Muscle of leg (tissue), 11 donors: ENCODE data around the gene RFX7. TPM values are rescaled to one million over a fixed set of nuclear protein-coding genes. Genes with fewer than 3 reads are reported as not detected.
A peak's percentile ranks its signal among the peaks of the same experiment; 100 is the strongest.
"Not testable (repeated sequence)": the region's sequence is repeated elsewhere in the genome, so short reads cannot be mapped to it uniquely, and the experiment has no call there.

Experiments
- DNase-seq: peaks from one replicate; pipeline ENCODE4 v3.0.0; 2013
- H3K27ac ChIP-seq: one replicate; pipeline ENCODE4 v1.5.1; 2013; ENCODE audit warnings: mild to moderate bottlenecking, low read length, control low read depth
- H3K27me3 ChIP-seq: one replicate; pipeline ENCODE4 v1.6.1; 2013; ENCODE audit warnings: low read length; ENCODE audit not compliant: control insufficient read depth, insufficient read depth
- H3K36me3 ChIP-seq: one replicate; pipeline ENCODE4 v1.6.1; 2013; ENCODE audit warnings: low read length; ENCODE audit not compliant: control insufficient read depth, insufficient read depth
- H3K4me1 ChIP-seq: one replicate; pipeline ENCODE4 v1.6.1; 2013; ENCODE audit warnings: low read length; ENCODE audit not compliant: control insufficient read depth, insufficient read depth
- H3K4me3 ChIP-seq: one replicate; pipeline ENCODE4 v1.5.1; 2013; ENCODE audit warnings: low read length, control low read depth
- H3K9me3 ChIP-seq: replicated peaks from 2 replicates; pipeline ENCODE4 v1.6.1; 2013; ENCODE audit warnings: low read depth, low read length; ENCODE audit not compliant: control insufficient read depth
- WGBS: methylation state at CpG from one replicate; pipeline ENCODE4 v1.1.5; 2013; ENCODE audit warnings: missing lambda C conversion rate; ENCODE audit not compliant: insufficient coverage; 5-methylcytosine and 5-hydroxymethylcytosine counted together
- polyA plus RNA-seq, 8 donors: library from polyadenylated mRNA; unstranded; fragments of 120-200 nt; gene quantifications; one replicate each; pipeline versions ENCODE4 v1.2.1 to v1.2.3, GENCODE V29; 2013; ENCODE audit warnings: inconsistent platforms in 1 of 8, low replicate concordance in 1 of 8; ENCODE audit not compliant: insufficient read length in 8 of 8, insufficient read depth in 1 of 8
- total RNA-seq: library from RNA; stranded (reverse); fragments of 120-200 nt; gene quantifications from one replicate; pipeline ENCODE4 v1.2.4, GENCODE V29; 2013

The RFX7 gene
- total and polyA plus RNA-seq, 9 donors = 6.1 to 14.5 (median 11.0) TPM

GRCh38 chr15:56207711-56208110, 36.0 kb downstream of the RFX7 start:
- Histone ChIP-seq H3K27ac (no peak overlapping the region), H3K9me3 (peaks cover 23% of the 10 kb centered on the region), H3K4me1 (no peaks in the 10 kb centered on the region), H3K4me3 (no peak overlapping the region), H3K36me3 (no peaks in the 10 kb centered on the region), H3K27me3 (no peaks in the 10 kb centered on the region)
- DNase-seq = no peak
- WGBS = no CpG with 5 or more reads among the region's 1 CpG

- Histone ChIP-seq H3K4me3 (no peak overlapping the region), H3K27ac (no peak overlapping the region), H3K9me3 (peaks cover 21% of the 10 kb centered on the region), H3K27me3 (no peaks in the 10 kb centered on the region), H3K4me1 (no peaks in the 10 kb centered on the region), H3K36me3 (no peaks in the 10 kb centered on the region)
- DNase-seq = no peak
Measured at GRCh38 chr15:56207092-56207491, 36.6 kb downstream of the RFX7 start.

GRCh38 chr15:56205061-56205876, 38.4 kb downstream of the RFX7 start:
- Histone ChIP-seq H3K36me3 (no peaks in the 10 kb centered on the region), H3K9me3 (peaks cover 4% of the 10 kb centered on the region), H3K4me1 (no peaks in the 10 kb centered on the region), H3K27me3 (no peaks in the 10 kb centered on the region), H3K27ac (no peak overlapping the region), H3K4me3 (no peak overlapping the region)
- DNase-seq = no peak

GRCh38 chr15:56203312-56203922, 40.3 kb downstream of the RFX7 start:
- not testable (repeated sequence) for DNase-seq
- WGBS = 83% methylated on average over 1 of the region's 4 CpGs

GRCh38 chr15:56202701-56203100, 41.0 kb downstream of the RFX7 start:
- H3K4me3 ChIP-seq = no peak overlapping the region
- H3K4me1 ChIP-seq = no peaks in the 10 kb centered on the region
- H3K36me3 ChIP-seq = no peaks in the 10 kb centered on the region
- no CpG with 5 or more reads among the region's 1 CpG for WGBS
- no peaks in the 10 kb centered on the region for H3K9me3 ChIP-seq
- H3K27ac ChIP-seq = no peak overlapping the region
- no peaks in the 10 kb centered on the region for H3K27me3 ChIP-seq
- DNase-seq = no peak

More at GRCh38 chr15:56203312-56203922, 40.3 kb downstream of the RFX7 start:
- H3K36me3 ChIP-seq, H3K4me1 ChIP-seq, H3K9me3 ChIP-seq, H3K27ac ChIP-seq, H3K4me3 ChIP-seq, H3K27me3 ChIP-seq: not testable (repeated sequence)

- no peak for DNase-seq
- H3K27me3 ChIP-seq = no peaks in the 10 kb centered on the region
- no peak overlapping the region for H3K27ac ChIP-seq
- H3K4me3 ChIP-seq = no peak overlapping the region
- H3K4me1 ChIP-seq = no peaks in the 10 kb centered on the region
- WGBS = no CpG with 5 or more reads among the region's 2 CpGs
- no peaks in the 10 kb centered on the region for H3K9me3 ChIP-seq
- no peaks in the 10 kb centered on the region for H3K36me3 ChIP-seq
Measured at GRCh38 chr15:56199038-56199437, 44.6 kb downstream of the RFX7 start.

GRCh38 chr15:56194035-56194434, 49.6 kb downstream of the RFX7 start:
- H3K27me3 ChIP-seq = no peaks in the 10 kb centered on the region
- H3K4me1 ChIP-seq = no peaks in the 10 kb centered on the region
- peak; percentile 4 for DNase-seq
- H3K36me3 ChIP-seq = no peaks in the 10 kb centered on the region
- no CpG with 5 or more reads among the region's 1 CpG for WGBS
- no peaks in the 10 kb centered on the region for H3K9me3 ChIP-seq
- no peak overlapping the region for H3K4me3 ChIP-seq
- H3K27ac ChIP-seq = no peak overlapping the region

- DNase-seq = no peak
Measured at GRCh38 chr15:56192659-56193442, 50.8 kb downstream of the RFX7 start.

GRCh38 chr15:56187665-56188064, 56.0 kb downstream of the RFX7 start:
- no peaks in the 10 kb centered on the region for H3K4me1 ChIP-seq
- DNase-seq = no peak
- no peak overlapping the region for H3K4me3 ChIP-seq
- H3K9me3 ChIP-seq = no peaks in the 10 kb centered on the region
- no peaks in the 10 kb centered on the region for H3K27me3 ChIP-seq
- no peak overlapping the region for H3K27ac ChIP-seq
- no CpG with 5 or more reads among the region's 1 CpG for WGBS
- H3K36me3 ChIP-seq = no peaks in the 10 kb centered on the region

More at GRCh38 chr15:56192659-56193442, 50.8 kb downstream of the RFX7 start:
- H3K27me3 ChIP-seq = no peaks in the 10 kb centered on the region
- H3K9me3 ChIP-seq = no peaks in the 10 kb centered on the region
- 90% methylated on average over 2 of the region's 10 CpGs for WGBS
- H3K36me3 ChIP-seq = no peaks in the 10 kb centered on the region
- H3K4me1 ChIP-seq = no peaks in the 10 kb centered on the region
- H3K27ac ChIP-seq = no peak overlapping the region
- no peak overlapping the region for H3K4me3 ChIP-seq

GRCh38 chr15:56185980-56186379, 57.7 kb downstream of the RFX7 start:
- Histone ChIP-seq H3K36me3 (no peaks in the 10 kb centered on the region), H3K4me3 (no peak overlapping the region), H3K27me3 (no peaks in the 10 kb centered on the region), H3K4me1 (no peaks in the 10 kb centered on the region), H3K9me3 (no peaks in the 10 kb centered on the region), H3K27ac (no peak overlapping the region)
- no peak for DNase-seq
- WGBS = no CpG with 5 or more reads among the region's 1 CpG
